Stimulated activated memory B cell treated with anti-CD40 and anti-IgM and Interleukin-4, amounts not matched to agents 10 μg/mL and 1 μg/mL and 100 μg/mL, for 72 hours (primary cell): ENCODE results near the gene EFL1.

Experiments
- ATAC-seq: fragments of 150-1000 bp; cut with Tn5 transposase; 2 replicates; pipeline ENCODE4 v1.10.0; 2021
- H3K27ac Mint-ChIP-seq: one replicate; pipeline ENCODE4 v1.8.0; 2022; ENCODE audit warnings: mild to moderate bottlenecking, mixed read lengths
- H3K27me3 Mint-ChIP-seq: one replicate; pipeline ENCODE4 v1.8.0; 2022; ENCODE audit warnings: mixed read lengths
- H3K36me3 Mint-ChIP-seq: one replicate; pipeline ENCODE4 v1.8.0; 2022; ENCODE audit warnings: mixed read lengths
- H3K4me1 Mint-ChIP-seq: one replicate; pipeline ENCODE4 v1.8.0; 2022; ENCODE audit warnings: mixed read lengths
- H3K4me3 Mint-ChIP-seq: one replicate; pipeline ENCODE4 v1.8.0; 2022; ENCODE audit warnings: mild to moderate bottlenecking, moderate library complexity, mixed read lengths
- H3K9me3 Mint-ChIP-seq: one replicate; pipeline ENCODE4 v1.8.0; 2022; ENCODE audit warnings: mixed read lengths

Gene EFL1

DNA sequence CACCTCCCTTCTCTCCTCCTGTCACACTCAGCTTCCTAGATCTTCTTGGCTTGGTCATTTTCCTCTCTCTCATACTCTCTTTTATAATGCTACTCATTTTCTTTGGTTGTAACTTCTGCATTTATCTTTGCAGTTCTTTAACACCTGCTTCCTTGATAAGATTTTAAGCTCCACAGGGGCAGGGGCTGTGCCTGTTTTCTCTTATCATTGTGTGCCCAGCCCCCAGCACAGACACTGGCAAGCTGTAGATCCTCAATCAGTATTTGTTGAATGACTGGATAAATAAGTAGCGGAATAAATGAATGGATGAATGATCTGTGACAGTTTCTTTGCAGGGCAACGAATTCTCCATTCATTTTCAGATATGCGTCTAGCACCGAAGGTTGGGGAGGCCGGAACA, 152.4 kb downstream of the EFL1 start:
- H3K36me3 Mint-ChIP-seq, result no peaks in the 10 kb centered on the region
- ATAC-seq, result no peak
- H3K9me3 Mint-ChIP-seq, result no peaks in the 10 kb centered on the region
- H3K27ac Mint-ChIP-seq, result no peak overlapping the region
- no peaks in the 10 kb centered on the region for H3K4me1 Mint-ChIP-seq
- H3K4me3 Mint-ChIP-seq, result no peak overlapping the region
- no peaks in the 10 kb centered on the region for H3K27me3 Mint-ChIP-seq

DNA sequence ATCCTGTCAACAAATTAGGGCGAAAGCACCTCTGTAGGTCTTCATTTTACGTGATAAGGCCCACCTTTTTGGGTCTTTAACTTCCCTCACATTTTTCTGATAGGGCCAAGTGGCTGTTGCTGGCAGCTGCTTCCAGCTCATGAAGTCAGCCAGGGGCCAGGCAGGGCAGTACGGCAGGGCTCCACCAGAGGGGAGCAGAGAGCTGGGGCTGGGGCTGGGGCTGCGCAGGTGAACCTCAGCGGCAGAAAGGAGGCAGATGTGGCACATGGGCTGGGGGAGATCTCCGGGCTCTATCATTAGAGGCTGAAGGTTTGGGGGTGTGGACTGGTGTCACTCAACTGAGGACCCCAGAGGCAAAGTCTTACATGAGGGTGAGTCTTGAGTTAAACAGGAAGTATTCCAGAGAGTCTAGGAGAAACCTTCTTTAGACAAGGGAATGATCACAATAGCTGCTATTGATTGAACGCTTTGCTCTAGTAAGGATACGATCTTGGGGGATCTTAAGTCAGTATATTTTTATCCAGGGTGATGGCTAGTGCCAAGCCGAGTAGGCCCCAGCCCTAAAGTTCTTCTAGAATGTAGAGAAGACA, 153.9 kb downstream of the EFL1 start:
- Mint-ChIP-seq H3K27me3 (no peaks in the 10 kb centered on the region), H3K36me3 (no peaks in the 10 kb centered on the region), H3K4me3 (no peak overlapping the region), H3K9me3 (no peaks in the 10 kb centered on the region), H3K27ac (no peak overlapping the region), H3K4me1 (no peaks in the 10 kb centered on the region)
- peak; percentile 82 for ATAC-seq

DNA sequence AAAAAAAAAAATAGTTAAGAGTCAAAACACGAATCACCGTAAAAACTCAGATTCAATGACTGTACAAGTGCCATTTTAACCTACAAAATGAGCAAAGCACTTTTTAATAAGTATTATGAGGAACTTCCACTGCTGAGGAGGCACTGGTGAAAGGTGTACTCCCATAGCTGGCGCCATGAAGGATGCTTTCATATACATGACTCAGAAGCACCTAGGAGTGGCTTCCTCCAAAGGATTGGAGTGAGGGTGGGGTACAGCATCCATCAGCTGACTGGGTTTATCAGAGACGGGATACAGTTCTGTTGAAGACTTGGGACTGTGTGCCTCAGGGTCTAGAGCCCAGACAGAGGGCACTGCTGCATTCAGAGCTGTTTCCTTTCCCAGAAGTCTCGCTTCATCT, 155.9 kb downstream of the EFL1 start:
- no peak overlapping the region for H3K27ac Mint-ChIP-seq
- H3K4me1 Mint-ChIP-seq, result no peaks in the 10 kb centered on the region
- no peaks in the 10 kb centered on the region for H3K9me3 Mint-ChIP-seq
- peaks cover 13% of the 10 kb centered on the region for H3K27me3 Mint-ChIP-seq
- ATAC-seq, result no peak
- H3K36me3 Mint-ChIP-seq, result no peaks in the 10 kb centered on the region
- H3K4me3 Mint-ChIP-seq, result no peak overlapping the region

DNA sequence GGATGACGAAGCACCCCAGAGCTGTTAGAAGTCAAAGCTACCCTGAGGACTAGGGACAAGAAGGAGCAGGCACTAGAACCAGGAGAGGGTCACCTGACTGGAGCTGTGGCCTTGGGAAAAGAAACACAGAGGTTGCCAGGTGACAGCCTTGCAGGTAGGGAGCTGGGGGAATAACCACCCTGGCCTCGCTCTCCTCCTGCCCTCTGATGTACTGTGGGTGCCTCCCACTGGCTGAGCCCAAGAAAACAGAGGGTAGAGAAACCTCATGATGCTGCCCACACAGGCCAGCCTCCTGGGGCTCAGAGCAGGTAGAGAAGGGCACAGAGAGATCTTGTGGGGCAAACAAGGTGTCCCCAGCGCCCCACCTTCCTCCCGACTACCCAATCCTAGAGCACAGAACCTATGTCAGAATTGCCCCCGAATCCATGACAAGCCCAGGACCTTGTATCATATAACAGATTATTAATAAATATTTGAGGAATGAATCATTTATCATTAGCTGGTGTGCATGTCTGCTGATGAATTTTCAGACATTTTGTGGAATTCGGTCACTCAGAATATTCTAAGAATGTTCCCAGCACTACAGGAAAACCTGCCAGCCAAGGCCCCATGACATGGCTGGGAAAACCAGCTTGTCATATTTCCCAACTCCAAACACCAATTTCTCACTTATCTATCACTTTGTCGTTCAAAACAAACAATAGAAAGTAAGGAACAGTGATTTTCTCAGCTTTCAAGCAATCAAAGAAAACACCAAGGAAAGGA, 156.9 kb downstream of the EFL1 start:
- H3K4me3 Mint-ChIP-seq, result no peak overlapping the region
- no peak overlapping the region for H3K27ac Mint-ChIP-seq
- no peaks in the 10 kb centered on the region for H3K4me1 Mint-ChIP-seq
- peaks cover 22% of the 10 kb centered on the region for H3K27me3 Mint-ChIP-seq
- H3K36me3 Mint-ChIP-seq, result no peaks in the 10 kb centered on the region
- H3K9me3 Mint-ChIP-seq, result no peaks in the 10 kb centered on the region
- no peak for ATAC-seq

DNA sequence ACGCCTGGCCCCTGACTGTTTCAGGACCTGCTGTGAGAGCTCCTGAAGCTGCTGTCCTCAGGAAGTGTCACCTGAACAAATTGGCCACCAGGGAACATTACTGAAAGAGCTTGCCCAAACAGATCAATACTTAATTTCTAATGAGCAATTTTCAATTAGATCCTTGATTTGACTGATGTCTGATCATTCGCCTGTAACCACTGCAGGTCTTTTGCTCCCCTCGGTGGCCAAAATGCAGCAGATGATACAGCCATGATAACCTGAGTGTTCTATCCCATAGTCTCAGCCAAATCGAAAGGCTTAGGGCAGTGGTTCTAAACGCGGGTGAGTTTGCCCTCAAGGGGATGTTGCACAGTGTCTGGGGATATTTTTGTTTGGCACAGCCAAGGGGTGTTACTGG, 159.1 kb downstream of the EFL1 start:
- H3K4me3 Mint-ChIP-seq, result no peak overlapping the region
- H3K27me3 Mint-ChIP-seq, result peaks cover 40% of the 10 kb centered on the region
- H3K9me3 Mint-ChIP-seq, result no peaks in the 10 kb centered on the region
- ATAC-seq, result no peak
- no peaks in the 10 kb centered on the region for H3K36me3 Mint-ChIP-seq
- H3K4me1 Mint-ChIP-seq, result no peaks in the 10 kb centered on the region
- H3K27ac Mint-ChIP-seq, result no peak overlapping the region

DNA sequence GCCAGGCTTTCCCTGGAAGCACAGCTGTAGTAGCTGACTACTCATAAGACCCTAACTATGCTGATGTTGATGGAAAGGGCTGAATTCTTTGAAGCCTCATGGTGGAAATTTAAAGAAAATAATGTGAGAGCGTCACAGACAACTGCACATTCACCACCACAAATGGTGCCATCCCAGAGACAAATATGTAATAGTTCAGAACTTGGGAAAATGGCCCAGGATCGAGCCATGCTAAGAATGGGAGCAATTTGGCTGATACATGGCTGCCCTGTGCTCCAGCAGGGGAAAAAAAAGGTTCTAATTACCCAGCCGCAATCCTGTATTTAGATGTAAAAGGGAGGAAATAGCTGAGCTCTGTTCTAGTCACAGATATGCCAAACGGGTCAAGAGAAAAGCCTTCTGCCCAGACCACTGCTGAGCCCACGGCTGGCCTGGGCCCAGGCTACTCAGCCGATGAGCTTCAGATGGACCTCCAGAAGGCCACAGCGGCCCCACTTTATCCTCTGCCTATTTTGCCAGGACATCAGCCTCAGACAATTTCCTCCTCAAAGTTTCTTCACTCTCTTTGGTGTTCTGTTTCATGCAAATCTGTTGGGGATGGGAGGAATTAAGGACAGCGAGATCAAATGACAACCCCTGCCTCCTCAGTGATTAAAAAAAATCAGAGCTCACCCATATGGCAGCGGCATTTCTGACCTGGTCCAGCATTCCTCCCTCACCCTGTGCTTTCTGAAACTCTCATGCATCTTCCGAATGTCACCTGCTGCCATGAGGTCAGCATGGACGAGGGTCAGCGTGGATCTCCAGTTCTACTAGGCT, 162.2 kb downstream of the EFL1 start:
- H3K4me1 Mint-ChIP-seq, result no peaks in the 10 kb centered on the region
- peaks cover 45% of the 10 kb centered on the region for H3K27me3 Mint-ChIP-seq
- H3K27ac Mint-ChIP-seq, result no peak overlapping the region
- no peak overlapping the region for H3K4me3 Mint-ChIP-seq
- ATAC-seq, result no peak
- H3K9me3 Mint-ChIP-seq, result no peaks in the 10 kb centered on the region
- H3K36me3 Mint-ChIP-seq, result no peaks in the 10 kb centered on the region

GRCh38 chr15:82098674-82099073, 163.9 kb downstream of the EFL1 start:
- Mint-ChIP-seq H3K27me3 (peaks cover 55% of the 10 kb centered on the region), H3K4me3 (no peak overlapping the region), H3K4me1 (no peaks in the 10 kb centered on the region), H3K27ac (no peak overlapping the region), H3K36me3 (no peaks in the 10 kb centered on the region), H3K9me3 (peaks cover 5% of the 10 kb centered on the region)
- no peak for ATAC-seq

DNA sequence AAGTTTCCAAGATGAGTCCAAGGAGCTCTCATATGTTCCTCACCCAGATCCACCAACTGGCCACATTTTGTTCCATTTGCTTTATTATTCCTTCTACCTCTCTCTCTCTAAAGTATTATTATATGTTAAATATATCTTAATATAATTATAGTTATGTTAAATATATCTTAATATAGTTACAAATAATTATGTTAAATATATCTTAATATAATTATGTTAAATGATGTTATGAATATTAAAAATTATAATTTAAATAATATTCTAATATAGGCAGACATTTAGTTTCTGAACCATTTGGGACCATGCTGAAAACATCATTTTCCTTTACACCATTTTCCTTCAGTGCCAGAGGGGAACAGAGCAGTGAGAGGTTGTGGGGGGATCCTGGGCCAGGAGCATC, 166.7 kb downstream of the EFL1 start:
- peaks cover 5% of the 10 kb centered on the region for H3K9me3 Mint-ChIP-seq
- H3K27ac Mint-ChIP-seq, result no peak overlapping the region
- H3K4me3 Mint-ChIP-seq, result no peak overlapping the region
- no peaks in the 10 kb centered on the region for H3K36me3 Mint-ChIP-seq
- no peaks in the 10 kb centered on the region for H3K4me1 Mint-ChIP-seq
- peaks cover 34% of the 10 kb centered on the region for H3K27me3 Mint-ChIP-seq
- no peak for ATAC-seq

DNA sequence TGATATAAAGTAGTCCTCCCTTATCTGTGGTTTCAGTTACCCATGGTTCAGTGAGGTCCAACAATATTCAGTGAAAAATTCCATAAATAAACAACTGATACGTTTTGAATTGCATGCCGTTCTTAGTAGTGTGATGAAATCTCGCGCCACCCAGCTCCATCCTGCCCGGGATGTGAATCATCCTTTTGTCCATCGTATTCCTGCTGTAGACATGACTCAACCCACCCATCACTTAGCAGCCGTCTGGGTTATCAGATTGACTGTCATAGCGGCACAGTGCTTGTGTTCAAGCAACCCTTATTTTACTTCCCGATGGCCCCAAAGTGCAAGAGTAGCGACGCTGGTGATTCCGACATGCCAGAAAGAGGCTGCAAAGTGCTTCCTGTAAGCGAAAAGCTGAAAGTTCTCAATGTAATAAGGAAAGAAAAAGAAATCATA, 168.7 kb downstream of the EFL1 start:
- Mint-ChIP-seq H3K27ac (no peak overlapping the region), H3K4me1 (no peaks in the 10 kb centered on the region), H3K4me3 (no peak overlapping the region), H3K27me3 (peaks cover 18% of the 10 kb centered on the region), H3K36me3 (no peaks in the 10 kb centered on the region), H3K9me3 (peaks cover 5% of the 10 kb centered on the region)
- no peak for ATAC-seq

DNA sequence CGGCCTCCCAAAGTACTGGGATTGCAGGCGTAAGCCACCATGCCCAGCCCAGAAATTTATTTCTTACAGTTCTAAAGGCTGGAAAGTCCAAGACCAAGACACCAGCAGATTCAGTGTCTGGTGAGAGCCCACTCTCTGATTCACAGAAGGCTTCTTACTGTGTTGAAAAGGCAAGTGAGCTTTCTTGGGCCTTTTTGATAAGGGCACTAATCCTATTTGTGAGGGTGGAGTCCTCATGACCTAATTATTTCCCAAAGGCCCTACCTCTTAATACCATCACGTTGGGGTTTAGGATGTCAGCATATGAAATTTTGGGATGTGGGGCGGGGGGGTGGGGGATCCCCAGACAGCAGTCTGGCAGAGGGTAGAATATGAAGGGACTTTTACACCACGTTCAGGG, 169.2 kb downstream of the EFL1 start:
- Mint-ChIP-seq H3K9me3 (peaks cover 5% of the 10 kb centered on the region), H3K27ac (no peak overlapping the region), H3K36me3 (no peaks in the 10 kb centered on the region), H3K27me3 (peaks cover 13% of the 10 kb centered on the region), H3K4me1 (no peaks in the 10 kb centered on the region), H3K4me3 (no peak overlapping the region)
- ATAC-seq, result no peak

- H3K27me3 Mint-ChIP-seq, result peaks cover 20% of the 10 kb centered on the region
- no peaks in the 10 kb centered on the region for H3K36me3 Mint-ChIP-seq
- no peaks in the 10 kb centered on the region for H3K4me1 Mint-ChIP-seq
- H3K9me3 Mint-ChIP-seq, result peaks cover 5% of the 10 kb centered on the region
- no peak overlapping the region for H3K27ac Mint-ChIP-seq
- no peak for ATAC-seq
- H3K4me3 Mint-ChIP-seq, result no peak overlapping the region
Measured at GRCh38 chr15:82091636-82092140, 170.8 kb downstream of the EFL1 start.

GRCh38 chr15:82086243-82086995, 176.1 kb downstream of the EFL1 start:
- Mint-ChIP-seq H3K27ac (no peak overlapping the region), H3K27me3 (peaks cover 31% of the 10 kb centered on the region), H3K36me3 (no peaks in the 10 kb centered on the region), H3K4me1 (no peaks in the 10 kb centered on the region), H3K9me3 (no peaks in the 10 kb centered on the region), H3K4me3 (no peak overlapping the region)
- ATAC-seq, result no peak

DNA sequence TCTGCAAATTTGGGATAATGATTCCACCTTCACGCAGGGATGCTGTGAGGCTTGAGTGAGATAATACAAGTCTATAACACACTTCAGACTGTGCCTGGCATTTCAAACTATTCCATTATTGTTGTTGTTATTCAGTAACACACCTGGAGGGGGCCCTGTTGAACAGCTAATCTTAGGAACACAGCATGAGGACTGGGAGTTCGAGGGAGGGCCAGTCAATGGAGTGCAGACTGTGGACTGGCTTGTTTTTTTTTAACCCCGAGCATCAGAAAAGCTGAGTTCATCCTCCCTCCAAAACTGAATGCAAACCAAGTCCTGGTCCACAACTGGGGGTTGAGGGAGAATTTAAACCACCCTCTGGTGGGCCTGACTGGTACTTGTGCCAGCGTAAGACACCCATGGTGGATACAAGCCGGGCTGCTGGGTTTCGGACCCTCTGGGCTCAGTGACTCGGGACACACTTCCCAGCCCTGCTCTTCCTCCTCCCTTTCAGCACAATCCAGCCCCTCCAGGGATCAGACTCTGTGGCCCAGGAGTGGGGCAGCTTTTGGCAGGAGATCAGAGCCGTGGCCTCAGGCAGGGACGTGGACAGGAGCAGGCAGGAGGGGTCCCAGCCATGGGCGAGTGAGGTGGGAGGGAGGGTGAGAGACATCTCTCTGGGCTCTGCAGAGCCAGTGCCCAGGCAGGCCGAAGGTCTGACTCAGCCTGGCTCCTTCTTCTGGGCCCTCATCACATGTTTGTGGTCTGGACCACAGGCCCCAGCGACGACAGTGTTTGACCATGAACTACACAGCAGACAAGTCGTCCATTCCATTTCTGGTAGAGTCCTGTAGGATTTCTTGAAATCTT, 180.4 kb downstream of the EFL1 start:
- H3K4me3 Mint-ChIP-seq, result no peak overlapping the region
- no peaks in the 10 kb centered on the region for H3K4me1 Mint-ChIP-seq
- H3K9me3 Mint-ChIP-seq, result no peaks in the 10 kb centered on the region
- no peak overlapping the region for H3K27ac Mint-ChIP-seq
- no peaks in the 10 kb centered on the region for H3K36me3 Mint-ChIP-seq
- no peak for ATAC-seq
- peaks cover 48% of the 10 kb centered on the region for H3K27me3 Mint-ChIP-seq

- no peak overlapping the region for H3K4me3 Mint-ChIP-seq
- no peak for ATAC-seq
- no peak overlapping the region for H3K27ac Mint-ChIP-seq
- no peaks in the 10 kb centered on the region for H3K4me1 Mint-ChIP-seq
- no peaks in the 10 kb centered on the region for H3K9me3 Mint-ChIP-seq
- H3K36me3 Mint-ChIP-seq, result no peaks in the 10 kb centered on the region
- peaks cover 57% of the 10 kb centered on the region for H3K27me3 Mint-ChIP-seq
Measured at GRCh38 chr15:82080774-82081173, 181.8 kb downstream of the EFL1 start.
